SU-DHL-6 (cell line): Measurements from ENCODE around the gene RNF150.

ENCODE experiments used
- EZH2phosphoT487 ChIP-seq: fragments of 200-600 bp; sonication (generic), shearing (Covaris generic); conservative IDR thresholded peaks from 2 replicates; pipeline ENCODE4 v1.6.1; 2018; ENCODE audit warnings: mild to moderate bottlenecking, antibody characterized with exemption, low read length, moderate library complexity, mixed read lengths
- TF ChIP-seq, protein P1 (sequence below): fragments of 200-600 bp; sonication (generic); IDR thresholded peaks from one replicate; pipeline ENCODE4 v1.5.1; 2017; ENCODE audit warnings: antibody characterized with exemption, mild to moderate bottlenecking, low read length, moderate library complexity; ENCODE audit not compliant: insufficient read depth, poor library complexity, severe bottlenecking

DNA sequence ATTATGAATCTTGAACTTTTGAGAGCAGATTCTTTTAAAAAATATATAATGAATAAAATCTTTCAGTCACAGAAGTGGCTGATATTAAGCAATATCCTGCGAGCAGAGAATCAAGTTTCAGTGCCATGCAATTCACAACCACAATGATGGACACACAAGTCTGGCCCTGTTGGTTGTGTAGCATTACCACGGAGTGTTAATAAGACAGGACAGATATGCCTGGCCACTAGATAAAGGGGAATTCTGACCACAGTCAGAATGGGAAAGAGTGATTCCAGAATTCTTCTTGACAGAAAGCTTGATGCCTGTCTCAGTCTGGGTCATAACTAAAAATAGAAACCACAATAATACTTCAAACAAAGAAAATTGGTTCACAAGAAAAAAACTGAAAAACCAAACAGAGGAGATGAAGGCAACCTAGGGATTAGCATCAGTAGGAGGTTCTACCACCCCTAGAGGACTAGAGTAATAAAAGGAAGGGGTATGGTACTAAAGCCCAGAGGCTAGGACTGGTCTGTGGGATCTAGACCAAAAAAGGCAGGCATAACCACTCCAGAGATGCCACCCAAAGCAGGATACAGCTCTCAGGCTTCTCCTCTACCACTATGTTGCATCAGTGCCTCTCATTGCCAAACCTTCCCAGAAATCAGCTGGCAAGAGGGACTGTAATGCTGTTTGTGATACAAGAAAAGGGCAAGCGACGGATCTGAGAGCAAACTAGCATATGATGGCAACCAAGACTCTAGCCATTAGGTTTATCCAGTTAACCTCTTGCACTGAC is 59.0 kb downstream of the RNF150 start:
- TF ChIP-seq, protein P1, sequence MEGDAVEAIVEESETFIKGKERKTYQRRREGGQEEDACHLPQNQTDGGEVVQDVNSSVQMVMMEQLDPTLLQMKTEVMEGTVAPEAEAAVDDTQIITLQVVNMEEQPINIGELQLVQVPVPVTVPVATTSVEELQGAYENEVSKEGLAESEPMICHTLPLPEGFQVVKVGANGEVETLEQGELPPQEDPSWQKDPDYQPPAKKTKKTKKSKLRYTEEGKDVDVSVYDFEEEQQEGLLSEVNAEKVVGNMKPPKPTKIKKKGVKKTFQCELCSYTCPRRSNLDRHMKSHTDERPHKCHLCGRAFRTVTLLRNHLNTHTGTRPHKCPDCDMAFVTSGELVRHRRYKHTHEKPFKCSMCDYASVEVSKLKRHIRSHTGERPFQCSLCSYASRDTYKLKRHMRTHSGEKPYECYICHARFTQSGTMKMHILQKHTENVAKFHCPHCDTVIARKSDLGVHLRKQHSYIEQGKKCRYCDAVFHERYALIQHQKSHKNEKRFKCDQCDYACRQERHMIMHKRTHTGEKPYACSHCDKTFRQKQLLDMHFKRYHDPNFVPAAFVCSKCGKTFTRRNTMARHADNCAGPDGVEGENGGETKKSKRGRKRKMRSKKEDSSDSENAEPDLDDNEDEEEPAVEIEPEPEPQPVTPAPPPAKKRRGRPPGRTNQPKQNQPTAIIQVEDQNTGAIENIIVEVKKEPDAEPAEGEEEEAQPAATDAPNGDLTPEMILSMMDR = no peak
- TF ChIP-seq EZH2phosphoT487 = no peak
